K562 (cell line): ENCODE measurements around the gene MYO3B. TPM values are rescaled to one million over a fixed set of nuclear protein-coding genes. Genes with fewer than 3 reads are reported as not detected.

Source experiments
- ELF4 ChIP-seq: fragments of 450-650 bp; formaldehyde crosslinking; IDR thresholded peaks from 2 replicates; pipeline ENCODE4 v1.4.0; 2022; ENCODE audit warnings: missing genetic modification characterization
- KAT7 ChIP-seq: sonication (generic); formaldehyde crosslinking; IDR thresholded peaks from 2 replicates; pipeline ENCODE4 v1.8.0; 2022; ENCODE audit warnings: missing genetic modification reagents, mild to moderate bottlenecking, borderline replicate concordance
- SMAD4 ChIP-seq: fragments of 250-450 bp; sonication (Bioruptor Pico); conservative IDR thresholded peaks from 2 replicates; pipeline ENCODE4 v1.8.0; 2021; ENCODE audit warnings: inconsistent platforms, mild to moderate bottlenecking, moderate library complexity
- ZBTB40 ChIP-seq, 2 experiments: fragments of 450-650 bp in 1 of 2; sonication (generic) in 1 of 2; formaldehyde crosslinking in 1 of 2; IDR thresholded peaks; 2 replicates each; pipeline versions ENCODE4 v1.7.1 to v1.9.0; 2016 to 2022; ENCODE audit warnings: inconsistent platforms in 1 of 2, mild to moderate bottlenecking in 1 of 2, missing genetic modification reagents in 1 of 2
- ZC3H4 ChIP-seq: sonication (generic); formaldehyde crosslinking; IDR thresholded peaks from 2 replicates; pipeline ENCODE4 v1.9.0; 2021; ENCODE audit warnings: missing genetic modification reagents, borderline replicate concordance
- ZNF449 ChIP-seq: fragments of 250-450 bp; sonication (Bioruptor Pico); IDR thresholded peaks from 2 replicates; pipeline ENCODE4 v1.8.0; 2022; ENCODE audit warnings: moderate library complexity, mild to moderate bottlenecking, inconsistent platforms
- polyA plus RNA-seq, 8 experiments: library from polyadenylated mRNA; depleted of rRNA in 4 of 8; stranded (reverse) in 5 of 8; unstranded in 3 of 8; fragments of >200 nt; fragmentation: Nextera tagmentation in 2 of 8; fragmentation: Illumina TruSeq in 1 of 8; extraction: Ambion mirVana in 2 of 8; extraction: Trizol in 1 of 8; gene quantifications; 2 replicates each; pipeline versions ENCODE4 v1.2.1 to v1.2.3, GENCODE V29; 2011 to 2014; ENCODE audit warnings: inconsistent platforms in 1 of 8, missing spikeins in 1 of 8
- total RNA-seq, 7 experiments: library from RNA; depleted of rRNA in 6 of 7; stranded (reverse); fragments of >200 nt in 6 of 7; fragmentation: Illumina TruSeq in 2 of 7; extraction: Trizol in 2 of 7; gene quantifications; 2 replicates each; pipeline versions ENCODE4 v1.2.1 to v1.2.3, GENCODE V29; 2011 to 2021; ENCODE audit warnings: low replicate concordance in 1 of 7
- TF ChIP-seq, protein P1 (sequence below): fragments of 450-650 bp; IDR thresholded peaks from 2 replicates; pipeline ENCODE4 v1.6.1; 2016
- TF ChIP-seq, protein P2 (sequence below): sonication (generic); formaldehyde crosslinking; IDR thresholded peaks from 2 replicates; pipeline ENCODE4 v1.8.1; 2023; ENCODE audit warnings: mild to moderate bottlenecking, missing genetic modification reagents
- TF ChIP-seq, protein P3 (sequence below): IDR thresholded peaks from 3 replicates; pipeline ENCODE4 v1.6.1; 2011; ENCODE audit warnings: borderline replicate concordance, mild to moderate bottlenecking; ENCODE audit not compliant: insufficient read length, insufficient read depth

Gene MYO3B
- total and polyA plus RNA-seq, 9 of the 15 experiments (the other 6 are each of a cell fraction or from before 2014, with no cell fraction given): 2.7 to 6.5 (median 3.6) TPM

DNA sequence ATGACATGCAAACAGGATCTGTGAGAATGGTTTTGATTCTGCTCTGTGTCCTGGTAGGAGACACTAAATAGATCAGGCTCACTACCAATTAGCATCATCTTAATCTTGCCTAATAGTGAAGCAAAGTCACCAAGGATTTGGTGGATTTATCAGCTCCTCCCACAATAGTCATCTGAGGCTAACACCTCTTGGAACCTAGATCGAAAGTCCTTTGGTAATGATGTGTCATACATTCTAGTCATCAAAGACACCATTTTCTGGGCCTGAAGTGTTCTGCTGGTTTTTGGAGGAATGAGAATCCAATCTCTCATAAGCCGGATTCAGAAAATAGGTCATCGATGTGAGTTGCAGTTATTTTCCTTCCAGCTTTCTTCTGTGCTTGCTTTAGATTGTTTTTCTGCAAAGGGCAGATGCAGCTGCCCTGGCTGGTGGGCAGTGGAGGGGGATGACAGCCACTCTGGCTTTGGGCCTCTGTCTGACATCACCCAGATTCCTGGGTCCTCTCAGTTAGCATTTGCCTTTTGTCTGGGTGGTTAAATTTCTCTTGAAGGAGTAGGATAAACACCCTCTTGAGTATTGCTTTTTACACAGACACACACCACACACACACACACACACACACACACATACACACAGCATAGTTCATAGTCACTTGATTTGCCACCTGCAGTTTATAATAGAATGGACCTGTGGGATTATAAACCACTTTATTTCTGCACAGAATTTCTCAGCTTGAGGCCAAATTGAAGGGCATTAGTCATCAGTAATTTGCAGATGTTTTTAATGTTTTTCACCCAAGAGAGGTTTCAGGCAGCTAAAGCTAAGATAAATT, at the start of gene MYO3B (continued):
- no peak for TF ChIP-seq ELF4 (CRISPR knock-in tag)
- TF ChIP-seq ZNF449 (CRISPR knock-in tag): no peak
- TF ChIP-seq, protein P1, sequence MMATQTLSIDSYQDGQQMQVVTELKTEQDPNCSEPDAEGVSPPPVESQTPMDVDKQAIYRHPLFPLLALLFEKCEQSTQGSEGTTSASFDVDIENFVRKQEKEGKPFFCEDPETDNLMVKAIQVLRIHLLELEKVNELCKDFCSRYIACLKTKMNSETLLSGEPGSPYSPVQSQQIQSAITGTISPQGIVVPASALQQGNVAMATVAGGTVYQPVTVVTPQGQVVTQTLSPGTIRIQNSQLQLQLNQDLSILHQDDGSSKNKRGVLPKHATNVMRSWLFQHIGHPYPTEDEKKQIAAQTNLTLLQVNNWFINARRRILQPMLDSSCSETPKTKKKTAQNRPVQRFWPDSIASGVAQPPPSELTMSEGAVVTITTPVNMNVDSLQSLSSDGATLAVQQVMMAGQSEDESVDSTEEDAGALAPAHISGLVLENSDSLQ: no peak
- TF ChIP-seq, protein P2, sequence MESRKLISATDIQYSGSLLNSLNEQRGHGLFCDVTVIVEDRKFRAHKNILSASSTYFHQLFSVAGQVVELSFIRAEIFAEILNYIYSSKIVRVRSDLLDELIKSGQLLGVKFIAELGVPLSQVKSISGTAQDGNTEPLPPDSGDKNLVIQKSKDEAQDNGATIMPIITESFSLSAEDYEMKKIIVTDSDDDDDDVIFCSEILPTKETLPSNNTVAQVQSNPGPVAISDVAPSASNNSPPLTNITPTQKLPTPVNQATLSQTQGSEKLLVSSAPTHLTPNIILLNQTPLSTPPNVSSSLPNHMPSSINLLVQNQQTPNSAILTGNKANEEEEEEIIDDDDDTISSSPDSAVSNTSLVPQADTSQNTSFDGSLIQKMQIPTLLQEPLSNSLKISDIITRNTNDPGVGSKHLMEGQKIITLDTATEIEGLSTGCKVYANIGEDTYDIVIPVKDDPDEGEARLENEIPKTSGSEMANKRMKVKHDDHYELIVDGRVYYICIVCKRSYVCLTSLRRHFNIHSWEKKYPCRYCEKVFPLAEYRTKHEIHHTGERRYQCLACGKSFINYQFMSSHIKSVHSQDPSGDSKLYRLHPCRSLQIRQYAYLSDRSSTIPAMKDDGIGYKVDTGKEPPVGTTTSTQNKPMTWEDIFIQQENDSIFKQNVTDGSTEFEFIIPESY (CRISPR knock-in tag): no peak
- no peak for TF ChIP-seq KAT7 (CRISPR knock-in tag)
- TF ChIP-seq, protein P3, sequence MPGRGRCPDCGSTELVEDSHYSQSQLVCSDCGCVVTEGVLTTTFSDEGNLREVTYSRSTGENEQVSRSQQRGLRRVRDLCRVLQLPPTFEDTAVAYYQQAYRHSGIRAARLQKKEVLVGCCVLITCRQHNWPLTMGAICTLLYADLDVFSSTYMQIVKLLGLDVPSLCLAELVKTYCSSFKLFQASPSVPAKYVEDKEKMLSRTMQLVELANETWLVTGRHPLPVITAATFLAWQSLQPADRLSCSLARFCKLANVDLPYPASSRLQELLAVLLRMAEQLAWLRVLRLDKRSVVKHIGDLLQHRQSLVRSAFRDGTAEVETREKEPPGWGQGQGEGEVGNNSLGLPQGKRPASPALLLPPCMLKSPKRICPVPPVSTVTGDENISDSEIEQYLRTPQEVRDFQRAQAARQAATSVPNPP: no peak
- no peak for TF ChIP-seq ZBTB40 (IDR thresholded peaks at IDR 0.05)
- no peak for TF ChIP-seq ZBTB40 (CRISPR knock-in tag; IDR thresholded peaks at IDR 0.05)
- TF ChIP-seq ZC3H4 (CRISPR knock-in tag): no peak
- TF ChIP-seq SMAD4 (CRISPR knock-in tag): no peak
